IgD-negative memory B cell (primary cell): Measurements from ENCODE around the gene CARD8. TPM values are rescaled to one million over a fixed set of nuclear protein-coding genes. Genes with fewer than 3 reads are reported as not detected.

ENCODE experiments used
- polyA plus RNA-seq: library from polyadenylated mRNA; unstranded; fragments of 300-500 nt; fragmentation: Illumina TruSeq; gene quantifications from one replicate; pipeline ENCODE4 v1.2.3, GENCODE V29; 2021

The CARD8 gene
- polyA plus RNA-seq, 1 donor from 2014 or later: 85.7 TPM

Other genes starting within 250 kb of the CARD8 start
- not detected for gene CABP5, start 211.8 kb downstream of the CARD8 start, polyA plus RNA-seq
- 2.4 TPM for gene PLA2G4C, start 145.1 kb downstream of the CARD8 start, polyA plus RNA-seq
- 30.1 TPM for gene LIG1, start 85.6 kb downstream of the CARD8 start, polyA plus RNA-seq
- 2.4 TPM for gene ZSWIM9, start 85.2 kb downstream of the CARD8 start, polyA plus RNA-seq
- 0.30 TPM for gene ZNF114, start 14.2 kb upstream of the CARD8 start, polyA plus RNA-seq
- 586 TPM for gene EMP3, start 69.6 kb upstream of the CARD8 start, polyA plus RNA-seq
- gene TMEM143, start 108.0 kb upstream of the CARD8 start, polyA plus RNA-seq: 16.2 TPM
- not detected for gene SYNGR4, start 108.5 kb upstream of the CARD8 start, polyA plus RNA-seq
- 29.2 TPM for gene KDELR1, start 135.6 kb upstream of the CARD8 start, polyA plus RNA-seq
- not detected for gene GRIN2D, start 137.8 kb upstream of the CARD8 start, polyA plus RNA-seq
- gene GRWD1, start 190.1 kb upstream of the CARD8 start, polyA plus RNA-seq: 40.3 TPM
- 0.48 TPM for gene KCNJ14, start 199.7 kb upstream of the CARD8 start, polyA plus RNA-seq
- 31.8 TPM for gene CYTH2, start 213.5 kb upstream of the CARD8 start, polyA plus RNA-seq